DOHH2 (cell line): ENCODE data around the gene NPHP1.

Experiments
- CTCF ChIP-seq: fragments of 200-600 bp; sonication (generic); IDR thresholded peaks from one replicate; pipeline ENCODE4 v1.5.1; 2014; ENCODE audit warnings: antibody characterized with exemption, mild to moderate bottlenecking, low read depth, low read length; ENCODE audit not compliant: poor library complexity, severe bottlenecking
- EZH2phosphoT487 ChIP-seq: fragments of 200-600 bp; sonication (generic); IDR thresholded peaks from 2 replicates; pipeline ENCODE4 v1.6.1; 2017; ENCODE audit warnings: borderline replicate concordance, mild to moderate bottlenecking, antibody characterized with exemption, low read length, moderate library complexity, mixed read lengths

- TF ChIP-seq CTCF (no peak), EZH2phosphoT487 (no peak)
Measured at GRCh38 chr2:110121592-110121991, 83.2 kb downstream of the NPHP1 start.
